OCI-LY3 (cell line): ENCODE data around the gene RHD.

Experiments used
- EZH2phosphoT487 ChIP-seq: fragments of 200-600 bp; shearing (Covaris generic); IDR thresholded peaks from 2 replicates; pipeline ENCODE4 v1.6.1; 2018; ENCODE audit warnings: antibody characterized with exemption, mixed run types, low read depth
- TF ChIP-seq, protein P1 (sequence below): fragments of 200-600, 300-600 bp; sonication (generic); IDR thresholded peaks from 2 replicates; pipeline ENCODE4 v1.5.1; 2014; ENCODE audit warnings: antibody characterized with exemption, low read length, low read depth

DNA sequence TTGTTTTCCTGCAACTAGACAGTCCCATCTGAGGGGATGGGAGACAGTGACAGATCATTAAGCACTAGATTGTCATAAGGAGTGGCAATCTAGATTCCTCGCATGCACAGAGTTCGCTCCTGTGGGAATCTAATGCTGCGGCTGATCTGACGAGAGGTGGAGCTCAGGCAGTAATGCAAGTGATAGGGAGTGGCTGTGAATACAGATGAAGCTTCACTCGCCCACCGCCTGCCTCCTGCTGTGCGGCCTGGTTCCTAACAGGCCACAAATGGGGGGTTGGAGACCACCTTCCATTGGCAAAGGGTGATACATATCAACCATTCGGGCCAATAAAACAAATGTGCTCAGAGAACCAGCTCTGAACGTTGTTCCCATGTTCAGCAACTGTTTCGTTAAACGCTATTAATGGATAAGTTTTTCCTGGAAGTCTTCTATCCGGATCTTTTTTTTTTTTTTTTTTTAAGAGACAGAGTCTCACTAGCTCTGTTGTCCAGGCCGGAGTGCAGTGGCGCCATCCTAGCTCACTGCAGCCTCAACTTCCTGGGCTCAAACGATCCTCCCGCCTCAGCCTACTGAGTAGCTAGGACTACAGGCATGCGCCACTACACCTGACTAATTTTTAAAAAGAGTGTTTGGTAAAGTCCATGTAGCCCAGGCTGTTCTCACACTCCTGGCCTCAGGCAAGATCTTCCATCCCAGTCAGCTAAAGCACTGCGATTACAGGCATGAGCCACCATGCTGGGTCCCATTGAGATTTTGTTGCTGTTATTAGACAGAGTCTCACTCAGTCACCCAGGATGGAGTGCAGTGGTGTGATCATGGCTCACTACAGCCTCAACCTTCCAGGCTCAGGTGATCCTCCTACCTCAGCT lies 16.4 kb upstream of the RHD start:
- TF ChIP-seq, protein P1, sequence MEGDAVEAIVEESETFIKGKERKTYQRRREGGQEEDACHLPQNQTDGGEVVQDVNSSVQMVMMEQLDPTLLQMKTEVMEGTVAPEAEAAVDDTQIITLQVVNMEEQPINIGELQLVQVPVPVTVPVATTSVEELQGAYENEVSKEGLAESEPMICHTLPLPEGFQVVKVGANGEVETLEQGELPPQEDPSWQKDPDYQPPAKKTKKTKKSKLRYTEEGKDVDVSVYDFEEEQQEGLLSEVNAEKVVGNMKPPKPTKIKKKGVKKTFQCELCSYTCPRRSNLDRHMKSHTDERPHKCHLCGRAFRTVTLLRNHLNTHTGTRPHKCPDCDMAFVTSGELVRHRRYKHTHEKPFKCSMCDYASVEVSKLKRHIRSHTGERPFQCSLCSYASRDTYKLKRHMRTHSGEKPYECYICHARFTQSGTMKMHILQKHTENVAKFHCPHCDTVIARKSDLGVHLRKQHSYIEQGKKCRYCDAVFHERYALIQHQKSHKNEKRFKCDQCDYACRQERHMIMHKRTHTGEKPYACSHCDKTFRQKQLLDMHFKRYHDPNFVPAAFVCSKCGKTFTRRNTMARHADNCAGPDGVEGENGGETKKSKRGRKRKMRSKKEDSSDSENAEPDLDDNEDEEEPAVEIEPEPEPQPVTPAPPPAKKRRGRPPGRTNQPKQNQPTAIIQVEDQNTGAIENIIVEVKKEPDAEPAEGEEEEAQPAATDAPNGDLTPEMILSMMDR: no peak
- no peak for TF ChIP-seq EZH2phosphoT487
